K562 (cell line): ENCODE results near the gene COX4I2. TPM values are rescaled to one million over a fixed set of nuclear protein-coding genes. Genes with fewer than 3 reads are reported as not detected.

Source experiments
- CBX2 ChIP-seq: fragments of 200-600 bp; sonication (generic); IDR thresholded peaks from one replicate; pipeline ENCODE4 v1.6.1; 2012; ENCODE audit warnings: mild to moderate bottlenecking, low read length, inconsistent platforms; ENCODE audit not compliant: insufficient read depth, poor library complexity, severe bottlenecking
- GTF2A2 ChIP-seq: IDR thresholded peaks from 2 replicates; pipeline ENCODE4 v1.6.1; 2016; ENCODE audit warnings: mild to moderate bottlenecking, missing genetic modification characterization, missing compliant biosample characterization
- IRF9 ChIP-seq: fragments of 450-650 bp; IDR thresholded peaks from 2 replicates; pipeline ENCODE4 v1.6.1; 2016; ENCODE audit warnings: missing biosample characterization, missing genetic modification characterization
- KDM5B ChIP-seq: fragments of 200-600 bp; sonication (generic); IDR thresholded peaks from 2 replicates; pipeline ENCODE4 v1.6.1; 2012; ENCODE audit warnings: low read depth, mild to moderate bottlenecking, moderate library complexity, low read length, control low read depth, inconsistent platforms; ENCODE audit not compliant: insufficient replicate concordance
- MEIS2 ChIP-seq: fragments of 450-650 bp; IDR thresholded peaks from 2 replicates; pipeline ENCODE4 v1.6.1; 2014; ENCODE audit warnings: mild to moderate bottlenecking; ENCODE audit not compliant: partially characterized antibody
- NR2C1 ChIP-seq, 2 experiments: fragments of 450-650 bp; IDR thresholded peaks; 2 replicates each; pipeline ENCODE4 v1.6.1; 2017; ENCODE audit warnings: mild to moderate bottlenecking in 2 of 2, antibody characterized with exemption in 1 of 2, inconsistent platforms in 1 of 2, missing compliant biosample characterization in 1 of 2, missing genetic modification characterization in 1 of 2
- PTRF ChIP-seq: fragments of 450-650 bp; IDR thresholded peaks from 2 replicates; pipeline ENCODE4 v1.6.1; 2016; ENCODE audit warnings: mild to moderate bottlenecking, missing genetic modification characterization, missing compliant biosample characterization
- RBM14 ChIP-seq: fragments of 200-400 bp; formaldehyde crosslinking; IDR thresholded peaks from 2 replicates; pipeline ENCODE4 v1.6.1; 2018; ENCODE audit warnings: low read depth, mild to moderate bottlenecking, low read length, moderate library complexity, borderline replicate concordance; ENCODE audit not compliant: insufficient read depth
- RBM22 ChIP-seq: fragments of 200-400 bp; formaldehyde crosslinking; IDR thresholded peaks from 2 replicates; pipeline ENCODE4 v1.6.1; 2018; ENCODE audit warnings: low read length, low read depth; ENCODE audit not compliant: poor library complexity, severe bottlenecking
- RBM25 ChIP-seq: fragments of 200-400 bp; formaldehyde crosslinking; IDR thresholded peaks from 2 replicates; pipeline ENCODE4 v1.6.1; 2018; ENCODE audit warnings: low read length, low read depth, moderate library complexity; ENCODE audit not compliant: severe bottlenecking
- SRSF9 ChIP-seq: fragments of 200-400 bp; formaldehyde crosslinking; IDR thresholded peaks from 2 replicates; pipeline ENCODE4 v1.6.1; 2017; ENCODE audit warnings: low read depth, low read length, borderline replicate concordance
- TAF1 ChIP-seq: IDR thresholded peaks from 2 replicates; pipeline ENCODE4 v1.6.1; 2011; ENCODE audit warnings: mild to moderate bottlenecking, low read length, moderate library complexity; ENCODE audit not compliant: insufficient read depth, control insufficient read depth, severe bottlenecking; ENCODE audit errors: extremely low read depth
- ZNF764 ChIP-seq: fragments of 250-450 bp; sonication (Bioruptor Pico); IDR thresholded peaks from 2 replicates; pipeline ENCODE4 v1.4.0; 2020; ENCODE audit warnings: low read depth, mild to moderate bottlenecking, moderate library complexity
- polyA plus RNA-seq, 8 experiments: library from polyadenylated mRNA; depleted of rRNA in 4 of 8; stranded (reverse) in 5 of 8; unstranded in 3 of 8; fragments of >200 nt; fragmentation: Nextera tagmentation in 2 of 8; fragmentation: Illumina TruSeq in 1 of 8; extraction: Ambion mirVana in 2 of 8; extraction: Trizol in 1 of 8; gene quantifications; 2 replicates each; pipeline versions ENCODE4 v1.2.1 to v1.2.3, GENCODE V29; 2011 to 2014; ENCODE audit warnings: inconsistent platforms in 1 of 8, missing spikeins in 1 of 8
- total RNA-seq, 7 experiments: library from RNA; depleted of rRNA in 6 of 7; stranded (reverse); fragments of >200 nt in 6 of 7; fragmentation: Illumina TruSeq in 2 of 7; extraction: Trizol in 2 of 7; gene quantifications; 2 replicates each; pipeline versions ENCODE4 v1.2.1 to v1.2.3, GENCODE V29; 2011 to 2021; ENCODE audit warnings: low replicate concordance in 1 of 7
- TF ChIP-seq, protein P1 (sequence below): sonication (generic); formaldehyde crosslinking; IDR thresholded peaks from 2 replicates; pipeline ENCODE4 v1.8.1; 2023; ENCODE audit warnings: mild to moderate bottlenecking, missing genetic modification reagents

COX4I2 gene
- total and polyA plus RNA-seq, 9 of the 15 experiments (the other 6 are each of a cell fraction or from before 2014, with no cell fraction given): not detected

- TF ChIP-seq KDM5B: no peak
- TF ChIP-seq ZNF764 (CRISPR knock-in tag): no peak
- no peak for TF ChIP-seq CBX2
- no peak for TF ChIP-seq TAF1
- TF ChIP-seq GTF2A2: no peak
- TF ChIP-seq SRSF9: no peak
- no peak for TF ChIP-seq RBM14
- TF ChIP-seq, protein P1, sequence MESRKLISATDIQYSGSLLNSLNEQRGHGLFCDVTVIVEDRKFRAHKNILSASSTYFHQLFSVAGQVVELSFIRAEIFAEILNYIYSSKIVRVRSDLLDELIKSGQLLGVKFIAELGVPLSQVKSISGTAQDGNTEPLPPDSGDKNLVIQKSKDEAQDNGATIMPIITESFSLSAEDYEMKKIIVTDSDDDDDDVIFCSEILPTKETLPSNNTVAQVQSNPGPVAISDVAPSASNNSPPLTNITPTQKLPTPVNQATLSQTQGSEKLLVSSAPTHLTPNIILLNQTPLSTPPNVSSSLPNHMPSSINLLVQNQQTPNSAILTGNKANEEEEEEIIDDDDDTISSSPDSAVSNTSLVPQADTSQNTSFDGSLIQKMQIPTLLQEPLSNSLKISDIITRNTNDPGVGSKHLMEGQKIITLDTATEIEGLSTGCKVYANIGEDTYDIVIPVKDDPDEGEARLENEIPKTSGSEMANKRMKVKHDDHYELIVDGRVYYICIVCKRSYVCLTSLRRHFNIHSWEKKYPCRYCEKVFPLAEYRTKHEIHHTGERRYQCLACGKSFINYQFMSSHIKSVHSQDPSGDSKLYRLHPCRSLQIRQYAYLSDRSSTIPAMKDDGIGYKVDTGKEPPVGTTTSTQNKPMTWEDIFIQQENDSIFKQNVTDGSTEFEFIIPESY (CRISPR knock-in tag): no peak
- no peak for TF ChIP-seq NR2C1 (IDR thresholded peaks at IDR 0.05)
- no peak for TF ChIP-seq NR2C1 (tag; IDR thresholded peaks at IDR 0.05)
- TF ChIP-seq RBM25: no peak
- no peak for TF ChIP-seq PTRF (tag)
- TF ChIP-seq MEIS2: no peak
- TF ChIP-seq RBM22: no peak
- TF ChIP-seq IRF9 (tag): no peak
- TF ChIP-seq, all 486 proteins: peak for 0
These were observed 22.3 kb upstream of the COX4I2 start (continued) for GRCh38 chr20:31615416-31615815.
